Left ventricle myocardium superior (tissue), 1 donor: Measurements from ENCODE around the gene TTC36. TPM values are rescaled to one million over a fixed set of nuclear protein-coding genes. Genes with fewer than 3 reads are reported as not detected.
"Not testable (repeated sequence)": the region's sequence is repeated elsewhere in the genome, so short reads cannot be mapped to it uniquely, and the experiment has no call there.

Experiments used
- ATAC-seq: fragments of 200-7000 bp; cut with Tn5 transposase; one replicate; pipeline ENCODE4 v1.9.1; 2020; ENCODE audit warnings: mild to moderate bottlenecking, moderate library complexity
- DNase-seq: peaks from one replicate; pipeline ENCODE4 v3.0.0-alpha.2; 2020
- intact Hi-C: fragments of 100-400 bp; cut with micrococcal nuclease; formaldehyde crosslinking; loops from one replicate; pipeline ENCODE4 v1.11.0; 2022
- total RNA-seq: library from RNA; stranded (reverse); fragmentation: NEBNext Ultra II Directional; extraction: Animal tissue kit (Norgen Biotek cat#: 25700); gene quantifications from one replicate; pipeline ENCODE4 v1.2.1, GENCODE V29; 2021
- donor health status: DM: no; HTN: yes; CAD: no; lungs with severe emphysema.

Gene TTC36
- total RNA-seq, 1 donor from 2014 or later = 1.2 TPM

DNA sequence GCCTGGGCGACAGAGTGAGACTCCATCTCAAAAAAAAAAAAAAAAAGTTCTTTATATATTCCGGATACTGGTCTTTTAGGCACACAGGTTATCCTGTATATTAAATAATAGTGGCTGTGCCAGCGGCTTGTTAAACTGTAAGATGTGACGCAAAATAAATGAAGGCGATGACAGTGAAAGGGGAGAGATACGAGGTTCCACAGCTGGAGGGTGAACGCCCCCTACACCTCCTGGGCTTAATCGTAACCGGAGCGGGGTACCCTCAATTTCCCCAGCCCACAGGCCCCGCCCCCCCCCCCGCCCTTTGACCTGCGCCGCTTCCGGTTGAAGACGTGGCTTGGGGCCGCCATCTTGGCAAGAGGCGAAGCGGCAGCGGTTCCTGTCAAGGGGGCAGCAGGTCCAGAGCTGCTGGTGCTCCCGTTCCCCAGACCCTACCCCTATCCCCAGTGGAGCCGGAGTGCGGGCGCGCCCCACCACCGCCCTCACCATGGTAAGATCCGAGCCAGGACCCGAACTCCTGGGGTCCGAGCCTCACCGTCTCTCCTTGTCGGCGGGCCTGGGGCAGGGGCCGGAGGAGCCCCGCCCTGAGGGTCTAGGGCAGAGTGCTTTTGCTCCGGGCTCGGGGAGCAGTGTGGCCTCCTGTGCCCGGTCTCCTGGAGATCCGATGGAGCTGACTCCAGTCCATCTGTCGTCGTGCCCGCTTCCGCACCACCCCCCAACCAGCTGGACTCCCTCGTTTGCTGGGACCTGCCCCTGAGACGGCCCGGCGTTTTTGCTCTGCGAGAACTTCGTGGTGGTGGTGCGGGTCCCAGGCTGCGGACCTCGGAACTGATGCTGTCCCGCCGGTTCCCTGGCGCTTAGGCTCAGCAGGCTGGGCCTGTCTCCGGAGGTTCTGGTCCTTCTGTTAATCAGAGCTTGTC lies 45.0 kb downstream of the TTC36 start, which contains the start of gene ARCN1:
Gene ARCN1, plus strand, starts transcription at position 349 of the 920 bp plus-strand sequence. Its CDS starts 139 bp downstream, at position 488.
- intact Hi-C loops = no loop called here
- ATAC-seq = peak; percentile 87
- DNase-seq = peak; percentile 86

DNA sequence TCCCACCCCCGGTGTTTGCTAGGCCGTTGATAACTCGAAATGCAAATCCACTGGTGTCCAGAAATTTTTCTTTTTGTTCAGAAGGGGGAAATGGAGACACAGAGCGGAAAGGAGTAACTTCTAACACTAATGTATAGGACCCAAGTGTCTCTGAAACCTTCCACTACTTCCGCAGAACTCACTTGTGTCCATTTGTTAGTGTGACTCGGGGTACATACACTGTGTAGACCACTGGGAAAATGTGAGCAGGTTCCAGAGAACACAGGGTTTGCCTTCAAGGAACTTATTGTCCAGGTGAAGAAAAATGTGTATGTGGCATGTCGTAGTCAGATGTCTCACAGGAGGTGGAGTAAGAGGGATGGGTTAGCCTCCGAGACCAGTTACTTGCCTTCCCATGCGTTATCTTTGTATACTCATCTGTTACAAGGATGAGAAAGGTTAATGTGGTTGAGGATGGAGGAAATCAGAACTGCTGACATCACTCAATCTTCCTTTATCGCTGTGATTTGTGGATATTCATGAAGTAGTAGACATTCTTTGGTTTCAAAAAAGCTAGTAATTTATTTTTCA lies 45.8 kb downstream of the TTC36 start:
- intact Hi-C loops = no loop called here
- ATAC-seq (peak; percentile 29), DNase-seq (no peak)

DNA sequence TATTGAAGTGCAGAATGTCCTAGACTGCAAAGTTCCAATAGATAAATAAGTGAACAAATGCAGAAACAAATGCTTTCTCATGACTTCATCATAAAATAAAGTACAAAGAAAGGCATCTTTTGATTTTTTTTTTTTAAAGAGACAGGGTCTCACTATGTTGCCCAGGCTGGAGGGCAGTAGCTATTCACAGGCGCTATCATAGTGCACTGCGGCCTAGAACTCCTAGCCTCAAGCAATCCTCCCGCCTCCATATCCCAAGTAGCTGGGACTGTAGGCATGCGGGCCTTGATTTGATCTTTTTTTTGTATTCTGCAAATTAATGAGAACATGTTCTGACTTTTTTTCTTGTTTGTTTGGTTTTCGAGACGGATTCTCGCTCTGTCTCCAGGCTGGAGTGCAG lies 47.4 kb downstream of the TTC36 start:
- intact Hi-C loops = no loop called here
- ATAC-seq (no peak), DNase-seq (no peak)

DNA sequence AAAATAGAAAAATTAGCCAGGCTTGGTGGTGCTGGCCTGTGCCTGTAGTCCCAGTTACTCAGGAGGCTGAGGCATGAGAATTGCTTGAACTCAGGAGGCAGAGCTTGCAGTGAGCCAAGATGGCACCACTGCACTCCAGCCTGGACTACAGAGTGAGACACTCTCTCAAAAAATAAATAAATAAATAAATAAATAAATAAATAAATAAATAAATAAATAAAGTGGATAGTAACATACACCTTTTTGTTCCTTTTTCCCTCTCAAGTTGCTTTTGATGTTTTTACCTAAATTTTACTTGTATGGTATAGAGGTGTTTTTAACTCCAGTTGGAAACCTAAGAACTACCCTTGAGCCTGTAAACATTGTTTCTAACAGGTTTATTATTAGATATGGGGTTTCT lies 50.7 kb downstream of the TTC36 start:
- intact Hi-C loops, DNase-seq, ATAC-seq: not testable (repeated sequence)

Other genes with a start within 250 kb of the TTC36 start
- gene CD3E, start 222.7 kb upstream of the TTC36 start, total RNA-seq = 1.1 TPM
- 1.6 TPM for gene CD3D, start 184.8 kb upstream of the TTC36 start, total RNA-seq
- gene CD3G, start 183.1 kb upstream of the TTC36 start, total RNA-seq = 0.27 TPM
- gene UBE4A, start 167.9 kb upstream of the TTC36 start, total RNA-seq = 37.6 TPM
- 756 TPM for gene ATP5MG, start 125.9 kb upstream of the TTC36 start, total RNA-seq
- gene KMT2A, start 91.0 kb upstream of the TTC36 start, total RNA-seq = 21.1 TPM
- gene TMEM25, start 3.7 kb downstream of the TTC36 start, total RNA-seq = 13.4 TPM
- gene IFT46, start 38.5 kb downstream of the TTC36 start, total RNA-seq = 22.4 TPM
- gene ARCN1, start 44.9 kb downstream of the TTC36 start, total RNA-seq = 97.1 TPM
- 97.7 TPM for gene PHLDB1, start 80.1 kb downstream of the TTC36 start, total RNA-seq
- not detected for gene TREH, start 152.2 kb downstream of the TTC36 start, total RNA-seq